H1 (cell line): ENCODE results near the gene PYGB. TPM values are rescaled to one million over a fixed set of nuclear protein-coding genes. Genes with fewer than 3 reads are reported as not detected.

Experiments used
- CTCF ChIA-PET: fragments of 300-600 bp; sonication (Branson Sonifier 250); formaldehyde crosslinking; loops from one replicate; lab custom pipeline; 2021; ENCODE audit not compliant: partially characterized antibody; lab: Charles Lee
- POLR2A ChIA-PET: fragments of 300-600 bp; sonication (Branson Sonifier 250); formaldehyde crosslinking; loops from one replicate; lab custom pipeline; 2021; ENCODE audit warnings: inconsistent platforms; ENCODE audit not compliant: partially characterized antibody; lab: Charles Lee
- DNase-seq, 2 experiments: peaks; one replicate each; pipeline versions ENCODE4 v3.0.0 to v3.0.0-alpha.2; 2010 to 2022; ENCODE audit warnings: low spot score in 2 of 2, low read depth in 1 of 2, mixed read lengths in 1 of 2
- FAIRE-seq: peaks from 2 replicates; lab custom pipeline; 2011; peaks lifted over from hg19 to GRCh38; lab: Jason Lieb, UNC
- H2AFZ ChIP-seq: 2 replicates; pipeline ENCODE4 v1.8.1; 2012; ENCODE audit warnings: low read length, inconsistent platforms
- H2AK5ac ChIP-seq: 2 replicates; pipeline ENCODE4 v1.6.1; 2013; ENCODE audit warnings: low read depth, low read length
- H2BK120ac ChIP-seq: replicated peaks from 2 replicates; pipeline ENCODE3; 2013; ENCODE audit warnings: low read depth, low read length, inconsistent platforms
- H2BK12ac ChIP-seq: 2 replicates; pipeline ENCODE4 v1.6.1; 2013; ENCODE audit warnings: low read depth, low read length
- H2BK15ac ChIP-seq: 2 replicates; pipeline ENCODE4 v1.6.1; 2013; ENCODE audit warnings: low read length
- H2BK20ac ChIP-seq: 2 replicates; pipeline ENCODE4 v1.6.1; 2013; ENCODE audit warnings: low read length
- H2BK5ac ChIP-seq: 2 replicates; pipeline ENCODE4 v1.6.1; 2013; ENCODE audit warnings: low read depth, low read length
- H3K14ac ChIP-seq: 2 replicates; pipeline ENCODE4 v1.6.1; 2013; ENCODE audit warnings: inconsistent platforms; ENCODE audit not compliant: insufficient read length
- H3K18ac ChIP-seq: 2 replicates; pipeline ENCODE4 v1.6.1; 2013; ENCODE audit warnings: low read length; ENCODE audit errors: extremely low read depth
- H3K23ac ChIP-seq: 2 replicates; pipeline ENCODE4 v1.6.1; 2013; ENCODE audit warnings: inconsistent platforms; ENCODE audit not compliant: insufficient read length
- H3K23me2 ChIP-seq: 2 replicates; pipeline ENCODE4 v1.6.1; 2013; ENCODE audit warnings: low read depth, low read length
- H3K27ac ChIP-seq: 2 replicates; pipeline ENCODE4 v1.6.1; 2011; ENCODE audit warnings: low read depth, low read length, inconsistent platforms
- H3K27me3 ChIP-seq, 4 experiments: replicated peaks in 1 of 4; 1 replicate in 1 of 4; 2 replicates in 3 of 4; pipeline versions ENCODE4 v1.6.1 to v1.8.1; 2011 to 2013; ENCODE audit warnings: low read length in 3 of 4, mild to moderate bottlenecking in 3 of 4, inconsistent platforms in 2 of 4, mixed read lengths in 2 of 4, moderate library complexity in 1 of 4; ENCODE audit not compliant: control insufficient read depth in 3 of 4, insufficient read depth in 3 of 4; ENCODE audit errors: extremely low read depth in 1 of 4
- H3K36me3 ChIP-seq, 4 experiments: 2 replicates each; pipeline versions ENCODE4 v1.6.1 to v1.8.1; 2011 to 2013; ENCODE audit warnings: mild to moderate bottlenecking in 4 of 4, low read length in 3 of 4, moderate library complexity in 2 of 4, control low read depth in 1 of 4, inconsistent platforms in 1 of 4; ENCODE audit not compliant: insufficient read depth in 4 of 4, control insufficient read depth in 2 of 4
- H3K4ac ChIP-seq: replicated peaks from 2 replicates; pipeline ENCODE3; 2013; ENCODE audit warnings: low read length, low read depth, mixed read lengths, inconsistent platforms; ENCODE audit not compliant: insufficient read length
- H3K4me1 ChIP-seq, 4 experiments: replicated peaks in 1 of 4; 1 replicate in 1 of 4; 2 replicates in 3 of 4; pipeline versions ENCODE4 v1.6.1 to v1.8.1; 2011 to 2013; ENCODE audit warnings: low read length in 3 of 4, inconsistent platforms in 2 of 4, mixed read lengths in 1 of 4; ENCODE audit not compliant: insufficient read depth in 4 of 4, control insufficient read depth in 3 of 4
- H3K4me2 ChIP-seq, 2 experiments: 2 replicates each; pipeline versions ENCODE4 v1.6.1 to v1.8.1; 2011 to 2013; ENCODE audit warnings: low read depth in 2 of 2, low read length in 2 of 2, control low read depth in 1 of 2, inconsistent platforms in 1 of 2, mild to moderate bottlenecking in 1 of 2; ENCODE audit not compliant: insufficient read depth in 1 of 2
- H3K4me3 ChIP-seq, 4 experiments: fragments of 200-600, 300-600 bp in 1 of 4; sonication (generic), shearing (Covaris generic), sonication (Bioruptor Twin) in 1 of 4; 2 replicates each; pipeline versions ENCODE4 v1.5.1 to v1.8.1; 2011 to 2016; ENCODE audit warnings: low read length in 4 of 4, low read depth in 3 of 4, control low read depth in 2 of 4, inconsistent platforms in 2 of 4, mild to moderate bottlenecking in 2 of 4, mixed read lengths in 1 of 4, moderate library complexity in 1 of 4; ENCODE audit not compliant: insufficient read depth in 2 of 4; ENCODE audit errors: extremely low read depth in 1 of 4
- H3K56ac ChIP-seq: replicated peaks from 2 replicates; pipeline ENCODE3; 2013; ENCODE audit warnings: low read depth, mild to moderate bottlenecking, mixed read lengths, low read length, inconsistent platforms; ENCODE audit not compliant: insufficient read length
- H3K79me1 ChIP-seq: 2 replicates; pipeline ENCODE4 v1.6.1; 2013; ENCODE audit warnings: low read depth, low read length, control low read depth
- H3K79me2 ChIP-seq, 2 experiments: 2 replicates each; pipeline versions ENCODE4 v1.6.1 to v1.8.1; 2012 to 2013; ENCODE audit warnings: low read length in 2 of 2, mild to moderate bottlenecking in 2 of 2, inconsistent platforms in 1 of 2; ENCODE audit not compliant: insufficient read depth in 2 of 2, control insufficient read depth in 1 of 2
- H3K9ac ChIP-seq, 4 experiments: replicated peaks in 1 of 4; 1 replicate in 1 of 4; 2 replicates in 3 of 4; pipeline versions ENCODE4 v1.6.1 to v1.8.1; 2011 to 2013; ENCODE audit warnings: low read depth in 3 of 4, low read length in 3 of 4, control low read depth in 2 of 4, mild to moderate bottlenecking in 2 of 4, moderate library complexity in 2 of 4, inconsistent platforms in 1 of 4; ENCODE audit errors: extremely low read depth in 1 of 4
- H3K9me3 ChIP-seq, 2 experiments: 2 replicates each; pipeline versions ENCODE4 v1.6.1 to v1.8.1; 2012 to 2013; ENCODE audit warnings: mild to moderate bottlenecking in 2 of 2, moderate library complexity in 2 of 2, control low read depth in 1 of 2, inconsistent platforms in 1 of 2, low read depth in 1 of 2, low read length in 1 of 2, mixed read lengths in 1 of 2; ENCODE audit not compliant: insufficient read depth in 2 of 2
- H4K20me1 ChIP-seq, 2 experiments: replicated peaks in 1 of 2; 2 replicates each; pipeline versions ENCODE3 to v1.8.1; 2011 to 2013; ENCODE audit warnings: inconsistent platforms in 2 of 2, low read length in 2 of 2, mild to moderate bottlenecking in 1 of 2; ENCODE audit not compliant: insufficient read depth in 2 of 2, control insufficient read depth in 1 of 2
- H4K5ac ChIP-seq: 2 replicates; pipeline ENCODE4 v1.6.1; 2013; ENCODE audit warnings: low read length, low read depth, mixed read lengths, inconsistent platforms; ENCODE audit not compliant: insufficient read length
- H4K8ac ChIP-seq: 2 replicates; pipeline ENCODE4 v1.8.0; 2013; ENCODE audit warnings: mild to moderate bottlenecking, moderate library complexity, low read length, inconsistent platforms; ENCODE audit not compliant: insufficient read depth; ENCODE audit errors: extremely low read depth
- H4K91ac ChIP-seq: replicated peaks from 2 replicates; pipeline ENCODE3; 2013; ENCODE audit warnings: low read length, mixed read lengths, inconsistent platforms; ENCODE audit not compliant: insufficient read length
- BCL11A ChIP-seq, 2 experiments: IDR thresholded peaks; one replicate each; pipeline ENCODE4 v1.6.1; 2011; ENCODE audit warnings: low read depth in 2 of 2, low read length in 2 of 2, mild to moderate bottlenecking in 2 of 2
- CBX8 ChIP-seq: fragments of 300-800, 300-1000 bp; sonication (generic); IDR thresholded peaks from 2 replicates; pipeline ENCODE4 v1.7.1; 2016; ENCODE audit warnings: low read depth, low read length, borderline replicate concordance
- CHD1 ChIP-seq: IDR thresholded peaks from 2 replicates; pipeline ENCODE4 v1.6.1; 2012; ENCODE audit warnings: low read depth, low read length, improper control_type of control experiment
- E2F6 ChIP-seq: IDR thresholded peaks from 2 replicates; pipeline ENCODE4 v1.6.1; 2012; ENCODE audit warnings: inconsistent platforms
- RAD21 ChIP-seq, 2 experiments: IDR thresholded peaks in 1 of 2; conservative IDR thresholded peaks in 1 of 2; 2 replicates each; pipeline ENCODE4 v1.6.1; 2011; ENCODE audit warnings: low read depth in 2 of 2, low read length in 2 of 2, improper control_type of control experiment in 1 of 2, inconsistent platforms in 1 of 2, mild to moderate bottlenecking in 1 of 2, moderate library complexity in 1 of 2
- RNF2 ChIP-seq: fragments of 200-900, 300-1000 bp; sonication (generic); IDR thresholded peaks from 2 replicates; pipeline ENCODE4 v1.7.1; 2016; ENCODE audit warnings: borderline replicate concordance, low read depth, mild to moderate bottlenecking, antibody characterized with exemption, low read length; ENCODE audit not compliant: poor library complexity, severe bottlenecking; ENCODE audit errors: missing control alignments
- RXRA ChIP-seq: IDR thresholded peaks from 2 replicates; pipeline ENCODE4 v1.6.1; 2011; ENCODE audit warnings: low read depth, mild to moderate bottlenecking, low read length, moderate library complexity; ENCODE audit not compliant: insufficient read depth
- SP1 ChIP-seq: IDR thresholded peaks from 2 replicates; pipeline ENCODE4 v1.6.1; 2011; ENCODE audit warnings: low read depth, low read length
- WGBS, 2 experiments: shearing (Covaris generic) in 1 of 2; methylation state at CpG; one replicate each; pipeline versions ENCODE4 v1.1.6 to v1.1.7; 2013 to 2015; ENCODE audit warnings: low lambda C conversion rate in 2 of 2, mixed read lengths in 2 of 2, inconsistent platforms in 1 of 2, low coverage in 1 of 2, missing lambda C conversion rate in 1 of 2; ENCODE audit not compliant: insufficient replicate concordance in 2 of 2, insufficient coverage in 1 of 2, insufficient read length in 1 of 2; ENCODE audit errors: extremely low coverage in 1 of 2, missing lambda C conversion rate in 1 of 2; 5-methylcytosine and 5-hydroxymethylcytosine counted together
- polyA plus RNA-seq, 7 experiments: library from polyadenylated mRNA; depleted of rRNA in 3 of 7; stranded (reverse) in 5 of 7; unstranded in 2 of 7; fragments of >200 nt in 5 of 7; fragments of 200-250 nt in 2 of 7; gene quantifications; 1 replicate in 5 of 7; 2 replicates in 1 of 7; 4 replicates in 1 of 7; pipeline versions ENCODE4 v1.2.1 to v1.2.3, GENCODE V29; 2011 to 2013; ENCODE audit warnings: missing spikeins in 2 of 7, mixed read lengths in 2 of 7
- total RNA-seq: library from RNA; stranded (reverse); fragmentation: NEBNext Ultra II Directional; extraction: Animal tissue kit (Norgen Biotek cat#: 25700); gene quantifications from 2 replicates; pipeline ENCODE4 v1.2.1, GENCODE V29; 2021

PYGB gene
- total and polyA plus RNA-seq, 2 of the 8 experiments (the other 6 are each of a cell fraction or from before 2014, with no cell fraction given): 26.6 to 56.0 TPM

DNA sequence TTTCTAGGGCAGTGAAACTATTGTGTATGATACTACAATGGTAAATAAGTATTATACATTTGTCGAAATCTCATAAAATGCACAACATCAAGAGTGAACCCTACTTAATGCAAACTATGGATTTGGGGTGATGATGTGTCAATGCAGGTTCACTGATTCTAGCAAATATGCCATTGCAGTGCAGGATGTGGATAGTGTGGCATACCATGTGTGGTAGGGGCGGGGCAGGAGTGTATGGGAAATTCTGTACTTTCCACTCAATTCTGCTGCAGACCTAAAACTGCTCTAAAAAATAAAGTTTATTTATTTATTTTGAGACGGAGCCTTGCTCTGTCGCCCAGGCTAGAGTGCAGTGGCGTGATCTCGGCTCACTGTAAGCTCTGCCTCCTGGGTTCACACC is 98.5 kb downstream of the PYGB start:
- Histone ChIP-seq H2AFZ (no peak overlapping the region), H4K8ac (no peak overlapping the region), H3K4me1 (0 out of 7 replicates have a peak, but pooled peaks cover 0 to 5% (median 0%) of the 10 kb centered on the region in 4 experiments), H3K56ac (no peak overlapping the region), H3K79me1 (peaks cover 7% of the 10 kb centered on the region), H3K9me3 (no peaks in the 10 kb centered on the region), H3K4me2 (no peak overlapping the region), H2BK5ac (no peak overlapping the region), H2AK5ac (no peak overlapping the region), H3K36me3 (no peaks in the 10 kb centered on the region), H2BK20ac (no peak overlapping the region), H4K5ac (no peak overlapping the region), H3K4me3 (no peak overlapping the region), H3K27me3 (no peaks in the 10 kb centered on the region)
- CTCF ChIA-PET: interaction anchor here (0.7 to 2.5 kb wide), 6 partner anchors 9 to 1284 kb away, joined by 3 to 14 read pairs (median 4); no protein-coding TSS in a partner anchor
- no peak for DNase-seq
- no peak for TF ChIP-seq RAD21 (IDR thresholded peaks at IDR 0.05 in 1 of 2, conservative IDR thresholded peaks at IDR 0.05 in 1 of 2; ENCODE audit: low read depth in 2 of 2, low read length in 2 of 2)
- TF ChIP-seq RXRA: no peak
- TF ChIP-seq SP1: no peak
- TF ChIP-seq BCL11A (IDR thresholded peaks at IDR 0.05; ENCODE audit: low read depth in 2 of 2, low read length in 2 of 2): no peak
- no peak for TF ChIP-seq RNF2
- no peak for TF ChIP-seq CHD1
- TF ChIP-seq E2F6: no peak
- TF ChIP-seq CBX8: no peak
- TF ChIP-seq, all 59 proteins: peak for 0
- 92% methylated on average over 6 of the region's 6 CpGs; no CpG with 5 or more reads in 1 of the 2 experiments for WGBS, 2 experiments
- Histone ChIP-seq H3K23me2 (no peaks in the 10 kb centered on the region), H3K9ac (no peak overlapping the region), H3K79me2 (peaks cover 0 to 81% of the 10 kb centered on the region in 2 experiments; a peak in 2 of 4 replicates), H4K20me1 (peaks cover 3% of the 10 kb centered on the region in 2 experiments), H3K18ac (no peak overlapping the region), H3K4ac (no peak overlapping the region), H2BK15ac (no peak overlapping the region), H3K14ac (no peak overlapping the region), H3K23ac (no peak overlapping the region), H2BK120ac (no peak overlapping the region), H3K27ac (no peak overlapping the region), H2BK12ac (no peak overlapping the region), H4K91ac (no peak overlapping the region)
- POLR2A ChIA-PET: no interaction called here
- no peak for FAIRE-seq
